HEK293 (cell line): ENCODE results near the gene CFAP58.

Experiments
- CTCF ChIA-PET: fragments of 350-600 bp; formaldehyde crosslinking; extraction: SDS; loops from one replicate; lab custom pipeline; 2021; ENCODE audit warnings: antibody characterized with exemption; lab: Yijun Ruan, JAX
- POLR2A ChIA-PET: fragments of 300-600 bp; formaldehyde crosslinking; extraction: SDS; loops from one replicate; lab custom pipeline; 2020; ENCODE audit warnings: antibody characterized with exemption, inconsistent platforms; lab: Yijun Ruan, JAX
- H3K27ac ChIP-seq: fragments of 200-500 bp; sonication (Bioruptor generic); 2 replicates; pipeline ENCODE4 v1.5.1; 2014; ENCODE audit warnings: low read depth, low read length, control low read depth, inconsistent platforms; ENCODE audit errors: extremely low read depth
- H3K36me3 ChIP-seq, 2 experiments: fragments of 200-500 bp in 1 of 2; sonication (Bioruptor generic) in 1 of 2; 1 replicate in 1 of 2; 2 replicates in 1 of 2; pipeline ENCODE4 v1.5.1; 2014 to 2017; ENCODE audit warnings: inconsistent platforms in 2 of 2, low read length in 2 of 2; ENCODE audit not compliant: control insufficient read depth in 2 of 2, insufficient read depth in 1 of 2
- H3K4me1 ChIP-seq: fragments of 200-500 bp; sonication (Bioruptor generic); 2 replicates; pipeline ENCODE4 v1.5.1; 2014; ENCODE audit warnings: mild to moderate bottlenecking, low read length, inconsistent platforms; ENCODE audit not compliant: control insufficient read depth, insufficient read depth
- H3K4me3 ChIP-seq: 2 replicates; pipeline ENCODE4 v1.5.1; 2011; ENCODE audit warnings: low read depth, mild to moderate bottlenecking, control low read depth, low read length, moderate library complexity
- H3K9me3 ChIP-seq: fragments of 200-500 bp; sonication (Bioruptor generic); 2 replicates; pipeline ENCODE4 v1.5.1; 2014; ENCODE audit warnings: low read depth, low read length, inconsistent platforms; ENCODE audit not compliant: control insufficient read depth, insufficient read depth
- FEZF1 ChIP-seq: fragments of 450-650 bp; formaldehyde crosslinking; IDR thresholded peaks from 2 replicates; pipeline ENCODE4 v1.5.1; 2016; ENCODE audit warnings: missing biosample characterization, missing genetic modification characterization
- GLI2 ChIP-seq: fragments of 450-650 bp; formaldehyde crosslinking; IDR thresholded peaks from 2 replicates; pipeline ENCODE4; 2017; ENCODE audit warnings: missing biosample characterization, missing genetic modification characterization, low read depth, borderline replicate concordance
- KLF7 ChIP-seq: fragments of 450-650 bp; formaldehyde crosslinking; IDR thresholded peaks from 2 replicates; pipeline ENCODE4 v1.5.1; 2016; ENCODE audit warnings: missing biosample characterization, missing genetic modification characterization, borderline replicate concordance
- SP3 ChIP-seq: fragments of 450-650 bp; formaldehyde crosslinking; IDR thresholded peaks from 2 replicates; pipeline ENCODE4 v1.5.1; 2016; ENCODE audit warnings: missing biosample characterization, missing genetic modification characterization
- ZBTB11 ChIP-seq: fragments of 450-650 bp; formaldehyde crosslinking; conservative IDR thresholded peaks from 2 replicates; pipeline ENCODE4 v1.5.1; 2016; ENCODE audit warnings: low read depth, missing biosample characterization, missing genetic modification characterization
- ZBTB21 ChIP-seq: fragments of 450-650 bp; formaldehyde crosslinking; IDR thresholded peaks from 2 replicates; pipeline ENCODE4 v1.5.1; 2017; ENCODE audit warnings: missing biosample characterization, missing genetic modification characterization
- ZBTB49 ChIP-seq: fragments of 450-650 bp; formaldehyde crosslinking; IDR thresholded peaks from 2 replicates; pipeline ENCODE4 v1.5.1; 2016; ENCODE audit warnings: missing biosample characterization, missing genetic modification characterization, low read depth
- ZBTB6 ChIP-seq: fragments of 450-650 bp; formaldehyde crosslinking; IDR thresholded peaks from 2 replicates; pipeline ENCODE4 v1.5.1; 2017; ENCODE audit warnings: missing biosample characterization, missing genetic modification characterization
- ZFP3 ChIP-seq: fragments of 450-650 bp; formaldehyde crosslinking; IDR thresholded peaks from 2 replicates; pipeline ENCODE4 v1.5.1; 2016; ENCODE audit warnings: low read depth, missing biosample characterization, missing genetic modification characterization
- ZNF132 ChIP-seq: fragments of 450-650 bp; formaldehyde crosslinking; IDR thresholded peaks from 2 replicates; pipeline ENCODE4 v1.5.1; 2017; ENCODE audit warnings: missing biosample characterization, missing genetic modification characterization, borderline replicate concordance
- ZNF138 ChIP-seq: fragments of 450-650 bp; formaldehyde crosslinking; IDR thresholded peaks from 2 replicates; pipeline ENCODE4 v1.5.1; 2016; ENCODE audit warnings: missing biosample characterization, missing genetic modification characterization, borderline replicate concordance
- ZNF140 ChIP-seq: fragments of 450-650 bp; formaldehyde crosslinking; IDR thresholded peaks from 2 replicates; pipeline ENCODE4 v1.5.1; 2016; ENCODE audit warnings: missing biosample characterization, missing genetic modification characterization
- ZNF266 ChIP-seq: fragments of 450-650 bp; formaldehyde crosslinking; IDR thresholded peaks from 2 replicates; pipeline ENCODE4 v1.5.1; 2016; ENCODE audit warnings: missing biosample characterization, missing genetic modification characterization, low read depth
- ZNF404 ChIP-seq: fragments of 450-650 bp; formaldehyde crosslinking; IDR thresholded peaks from 2 replicates; pipeline ENCODE4 v1.5.1; 2017; ENCODE audit warnings: missing biosample characterization, missing genetic modification characterization
- ZNF426 ChIP-seq: fragments of 450-650 bp; formaldehyde crosslinking; IDR thresholded peaks from 2 replicates; pipeline ENCODE4 v1.5.1; 2017; ENCODE audit warnings: missing biosample characterization, missing genetic modification characterization, mild to moderate bottlenecking, inconsistent platforms, moderate library complexity
- ZNF510 ChIP-seq: fragments of 450-650 bp; formaldehyde crosslinking; IDR thresholded peaks from 2 replicates; pipeline ENCODE4 v1.5.1; 2018; ENCODE audit warnings: mild to moderate bottlenecking, missing genetic modification characterization, missing biosample characterization; ENCODE audit not compliant: insufficient replicate concordance
- ZNF518A ChIP-seq: fragments of 450-650 bp; formaldehyde crosslinking; conservative IDR thresholded peaks from 2 replicates; pipeline ENCODE4 v1.5.1; 2016; ENCODE audit warnings: low read depth, missing biosample characterization, missing genetic modification characterization
- ZNF530 ChIP-seq: fragments of 450-650 bp; formaldehyde crosslinking; IDR thresholded peaks from 2 replicates; pipeline ENCODE4 v1.5.1; 2016; ENCODE audit warnings: low read depth, missing biosample characterization, missing genetic modification characterization
- ZNF558 ChIP-seq: fragments of 450-650 bp; formaldehyde crosslinking; IDR thresholded peaks from 2 replicates; pipeline ENCODE4 v1.5.1; 2016; ENCODE audit warnings: missing biosample characterization, missing genetic modification characterization
- ZNF560 ChIP-seq: fragments of 450-650 bp; formaldehyde crosslinking; IDR thresholded peaks from 2 replicates; pipeline ENCODE4 v1.5.1; 2017; ENCODE audit warnings: missing biosample characterization, missing genetic modification characterization, borderline replicate concordance
- ZNF623 ChIP-seq: fragments of 450-650 bp; formaldehyde crosslinking; IDR thresholded peaks from 2 replicates; pipeline ENCODE4 v1.5.1; 2016; ENCODE audit warnings: missing biosample characterization, missing genetic modification characterization
- ZNF645 ChIP-seq: fragments of 450-650 bp; formaldehyde crosslinking; IDR thresholded peaks from 2 replicates; pipeline ENCODE4; 2016; ENCODE audit warnings: missing biosample characterization, missing genetic modification characterization
- ZNF654 ChIP-seq: fragments of 450-650 bp; formaldehyde crosslinking; IDR thresholded peaks from 2 replicates; pipeline ENCODE4 v1.5.1; 2016; ENCODE audit warnings: low read depth, missing biosample characterization, missing genetic modification characterization
- ZNF664 ChIP-seq: fragments of 450-650 bp; formaldehyde crosslinking; IDR thresholded peaks from 2 replicates; pipeline ENCODE4 v1.5.1; 2016; ENCODE audit warnings: missing biosample characterization, missing genetic modification characterization

CFAP58 gene

GRCh38 chr10:104450490-104450889 lies 96.9 kb downstream of the CFAP58 start:
- no peak overlapping the region for H3K27ac ChIP-seq
- POLR2A ChIA-PET: no interaction called here
- no peaks in the 10 kb centered on the region for H3K36me3 ChIP-seq
- no peaks in the 10 kb centered on the region for H3K9me3 ChIP-seq
- CTCF ChIA-PET: interaction anchor here (0.5 kb wide), 1 partner anchor 20 kb away, joined by 3 read pairs; no protein-coding TSS in a partner anchor
- H3K4me1 ChIP-seq: no peaks in the 10 kb centered on the region
- no peak overlapping the region for H3K4me3 ChIP-seq
- TF ChIP-seq ZNF645 (tag by site-specific recombination) (no peak), ZNF560 (tag by site-specific recombination) (peak; percentile 41; the same call in 1 of the 2 replicates), GLI2 (tag by site-specific recombination) (peak; percentile 33; the same call in 1 of the 2 replicates), ZNF138 (tag by site-specific recombination) (0 out of 2 replicates have a peak, but pooled peaks have one; percentile 49), SP3 (tag by site-specific recombination) (peak; percentile 19; the same call in 1 of the 2 replicates), ZNF426 (peak; percentile 81), ZNF664 (tag by site-specific recombination) (peak; percentile 63; the same call in 1 of the 2 replicates), ZFP3 (tag by site-specific recombination) (no peak), ZNF530 (tag by site-specific recombination) (0 out of 2 replicates have a peak, but pooled peaks have one; percentile 23), ZBTB49 (tag by site-specific recombination) (no peak), ZBTB11 (tag by site-specific recombination) (peak; percentile 83), ZNF558 (peak; percentile 49; the same call in 1 of the 2 replicates), ZNF132 (tag by site-specific recombination) (no peak), ZNF140 (tag by site-specific recombination) (peak; percentile 60; the same call in 1 of the 2 replicates), ZNF266 (tag by site-specific recombination) (peak; percentile 63; the same call in 1 of the 2 replicates), KLF7 (tag by site-specific recombination) (peak; percentile 34; the same call in 1 of the 2 replicates), ZNF510 (tag by site-specific recombination) (peak; percentile 53), FEZF1 (no peak), ZNF623 (peak; percentile 76), ZBTB21 (tag by site-specific recombination) (peak; percentile 64), ZNF518A (peak; percentile 88), ZNF404 (0 out of 2 replicates have a peak, but pooled peaks have one; percentile 51), ZBTB6 (tag by site-specific recombination) (no peak), ZNF654 (tag by site-specific recombination) (peak; percentile 51)
